IMR-90 (cell line): ENCODE measurements around the gene PTPRU. TPM values are rescaled to one million over a fixed set of nuclear protein-coding genes. Genes with fewer than 3 reads are reported as not detected.

Experiments
- ATAC-seq: fragments of 200-7000 bp; cut with Tn5 transposase; 2 replicates; pipeline ENCODE4 v1.9.1; 2020; ENCODE audit warnings: low read depth, mild to moderate bottlenecking, moderate library complexity
- BruUV-seq: library from RNA; stranded (reverse); fragments of 400-500 nt; replicated peaks from 2 replicates; lab custom pipeline; 2021; lab: Mats Ljungman, UMichigan
- CTCF ChIA-PET: fragments of 300-600 bp; formaldehyde crosslinking; extraction: SDS; loops from one replicate; lab custom pipeline; 2021; ENCODE audit warnings: antibody characterized with exemption; lab: Yijun Ruan, JAX
- POLR2A ChIA-PET: fragments of 300-600 bp; sonication (Branson Sonifier 250); formaldehyde crosslinking; loops from one replicate; lab custom pipeline; 2022; ENCODE audit warnings: antibody characterized with exemption; ENCODE audit not compliant: unreplicated experiment; lab: Charles Lee
- DNase-seq: peaks from one replicate; pipeline ENCODE4 v3.0.0; 2013
- H2AFZ ChIP-seq: replicated peaks from 2 replicates; pipeline ENCODE3; 2013; ENCODE audit warnings: low read length, mild to moderate bottlenecking; ENCODE audit not compliant: poor library complexity
- H2AK5ac ChIP-seq: 2 replicates; pipeline ENCODE4 v1.6.1; 2013; ENCODE audit warnings: low read depth, low read length, inconsistent platforms
- H2AK9ac ChIP-seq: replicated peaks from 2 replicates; pipeline ENCODE3; 2013; ENCODE audit warnings: mild to moderate bottlenecking, low read depth, low read length, moderate library complexity; ENCODE audit not compliant: poor library complexity
- H2BK120ac ChIP-seq: 2 replicates; pipeline ENCODE4 v1.6.1; 2013; ENCODE audit warnings: low read depth, low read length, inconsistent platforms
- H2BK15ac ChIP-seq: 3 replicates; pipeline ENCODE4 v1.6.1; 2013; ENCODE audit warnings: low read depth, low read length, inconsistent platforms
- H2BK20ac ChIP-seq: 2 replicates; pipeline ENCODE4 v1.6.1; 2013; ENCODE audit warnings: low read depth, mild to moderate bottlenecking, inconsistent platforms, low read length, moderate library complexity
- H2BK5ac ChIP-seq: 2 replicates; pipeline ENCODE4 v1.6.1; 2013; ENCODE audit warnings: mild to moderate bottlenecking, low read depth, low read length, inconsistent platforms; ENCODE audit not compliant: poor library complexity, severe bottlenecking
- H3K14ac ChIP-seq: replicated peaks from 2 replicates; pipeline ENCODE4 v1.6.1; 2013; ENCODE audit warnings: low read depth, low read length, inconsistent platforms
- H3K18ac ChIP-seq: 2 replicates; pipeline ENCODE4 v1.6.1; 2013; ENCODE audit warnings: low read depth, low read length, control low read depth
- H3K23ac ChIP-seq: 2 replicates; pipeline ENCODE4 v1.6.1; 2013; ENCODE audit warnings: low read depth, low read length, inconsistent platforms
- H3K27ac ChIP-seq: 2 replicates; pipeline ENCODE4 v1.5.1; 2013; ENCODE audit warnings: mild to moderate bottlenecking, control low read depth, low read length; ENCODE audit not compliant: insufficient read depth
- H3K27me3 ChIP-seq: 2 replicates; pipeline ENCODE4 v1.6.1; 2013; ENCODE audit warnings: low read length; ENCODE audit not compliant: control insufficient read depth, insufficient read depth
- H3K36me3 ChIP-seq: 2 replicates; pipeline ENCODE4 v1.6.1; 2013; ENCODE audit warnings: low read length, mixed read lengths; ENCODE audit not compliant: control insufficient read depth, insufficient read depth
- H3K4ac ChIP-seq: 2 replicates; pipeline ENCODE4 v1.6.1; 2013; ENCODE audit warnings: low read depth, low read length, inconsistent platforms
- H3K4me1 ChIP-seq: 2 replicates; pipeline ENCODE4 v1.6.1; 2013; ENCODE audit warnings: low read length, mixed read lengths; ENCODE audit not compliant: control insufficient read depth, insufficient read depth
- H3K4me2 ChIP-seq: 2 replicates; pipeline ENCODE4 v1.6.1; 2013; ENCODE audit warnings: low read depth, mild to moderate bottlenecking, control low read depth, low read length, moderate library complexity
- H3K4me3 ChIP-seq: 2 replicates; pipeline ENCODE4 v1.5.1; 2013; ENCODE audit warnings: low read depth, mild to moderate bottlenecking, control low read depth, low read length, moderate library complexity; ENCODE audit not compliant: insufficient read depth
- H3K56ac ChIP-seq: 2 replicates; pipeline ENCODE4 v1.6.1; 2013; ENCODE audit warnings: low read length, inconsistent platforms; ENCODE audit not compliant: insufficient read depth; ENCODE audit errors: extremely low read depth
- H3K79me1 ChIP-seq, 2 experiments: 2 replicates each; pipeline ENCODE4 v1.6.1; 2013; ENCODE audit warnings: low read length in 2 of 2, inconsistent platforms in 1 of 2, low read depth in 1 of 2
- H3K9ac ChIP-seq: 2 replicates; pipeline ENCODE4 v1.6.1; 2013; ENCODE audit warnings: low read depth, low read length, control low read depth
- H3K9me1 ChIP-seq: 2 replicates; pipeline ENCODE4 v1.6.1; 2013; ENCODE audit warnings: low read length, inconsistent platforms; ENCODE audit not compliant: insufficient read depth
- H3K9me3 ChIP-seq: 2 replicates; pipeline ENCODE4 v1.6.1; 2013; ENCODE audit warnings: low read length; ENCODE audit not compliant: control insufficient read depth, insufficient read depth
- H4K20me1 ChIP-seq: 2 replicates; pipeline ENCODE4 v1.6.1; 2013; ENCODE audit warnings: low read length, inconsistent platforms; ENCODE audit not compliant: insufficient read depth
- H4K5ac ChIP-seq: 2 replicates; pipeline ENCODE4 v1.6.1; 2013; ENCODE audit warnings: mild to moderate bottlenecking, low read depth, low read length, control low read depth
- H4K8ac ChIP-seq, 2 experiments: 2 replicates each; pipeline ENCODE4 v1.6.1; 2013; ENCODE audit warnings: low read depth in 2 of 2, low read length in 2 of 2, control low read depth in 1 of 2, inconsistent platforms in 1 of 2
- H4K91ac ChIP-seq: 2 replicates; pipeline ENCODE4 v1.6.1; 2013; ENCODE audit warnings: low read depth, low read length, inconsistent platforms; ENCODE audit not compliant: insufficient read depth
- ELK1 ChIP-seq: fragments of 150-350 bp; IDR thresholded peaks from 2 replicates; pipeline ENCODE4 v1.6.1; 2016; ENCODE audit warnings: low read depth, mild to moderate bottlenecking, low read length, moderate library complexity, borderline replicate concordance
- MAZ ChIP-seq: IDR thresholded peaks from 2 replicates; pipeline ENCODE4 v1.6.1; 2012; ENCODE audit warnings: low read depth, mild to moderate bottlenecking, low read length, improper control_type of control experiment, moderate library complexity, borderline replicate concordance
- RFX5 ChIP-seq: IDR thresholded peaks from 2 replicates; pipeline ENCODE4 v1.8.0; 2012; ENCODE audit warnings: low read depth, mild to moderate bottlenecking, low read length, moderate library complexity
- SMC3 ChIP-seq: fragments of 150-350 bp; IDR thresholded peaks from 2 replicates; pipeline ENCODE4 v1.6.1; 2016; ENCODE audit warnings: low read depth, mild to moderate bottlenecking, antibody characterized with exemption, low read length, moderate library complexity
- WGBS, 2 experiments: methylation state at CpG; one replicate each; pipeline versions ENCODE4 v1.1.5 to v1.1.7; 2013; ENCODE audit warnings: missing lambda C conversion rate in 2 of 2; ENCODE audit not compliant: insufficient read length in 1 of 2; ENCODE audit errors: extremely low coverage in 2 of 2; 5-methylcytosine and 5-hydroxymethylcytosine counted together
- dilution Hi-C: fragments of 300-500 bp; cut with HindIII; formaldehyde crosslinking; loops from one replicate; pipeline ENCODE4 v1.14.3; 2018; ENCODE audit warnings: low sequenced_read_pairs; ENCODE audit not compliant: unreplicated experiment
- in situ Hi-C: fragments of 300-500 bp; cut with MboI; formaldehyde crosslinking; loops from 3 replicates; pipeline ENCODE4 v1.14.3; 2019; ENCODE audit warnings: low sequenced_read_pairs, inconsistent platforms, mixed read lengths
- intact Hi-C: fragments of 100-400 bp; cut with micrococcal nuclease; formaldehyde crosslinking; loops from 2 replicates; pipeline ENCODE4 v1.10.0; 2022
- polyA plus RNA-seq, 3 experiments: library from polyadenylated mRNA; depleted of rRNA; stranded (reverse); fragments of >200 nt; gene quantifications; 2 replicates each; pipeline ENCODE4 v1.2.3, GENCODE V29; 2012; ENCODE audit warnings: low replicate concordance in 1 of 3
- total RNA-seq: library from RNA; depleted of rRNA; stranded (reverse); fragments of >200 nt; gene quantifications from 2 replicates; pipeline ENCODE4 v1.2.3, GENCODE V29; 2012
- TF ChIP-seq, protein P1 (sequence below): fragments of 150-350 bp; IDR thresholded peaks from 2 replicates; pipeline ENCODE4 v1.6.1; 2017; ENCODE audit warnings: mild to moderate bottlenecking, antibody characterized with exemption, low read length, low read depth

Gene PTPRU
- total and polyA plus RNA-seq, 2 of the 4 experiments (the other 2 are of a cell fraction): 7.0 to 10.7 TPM

- TF ChIP-seq ELK1: no peak
Measured at GRCh38 chr1:29280409-29281131, 44.2 kb downstream of the PTPRU start (continued).

DNA sequence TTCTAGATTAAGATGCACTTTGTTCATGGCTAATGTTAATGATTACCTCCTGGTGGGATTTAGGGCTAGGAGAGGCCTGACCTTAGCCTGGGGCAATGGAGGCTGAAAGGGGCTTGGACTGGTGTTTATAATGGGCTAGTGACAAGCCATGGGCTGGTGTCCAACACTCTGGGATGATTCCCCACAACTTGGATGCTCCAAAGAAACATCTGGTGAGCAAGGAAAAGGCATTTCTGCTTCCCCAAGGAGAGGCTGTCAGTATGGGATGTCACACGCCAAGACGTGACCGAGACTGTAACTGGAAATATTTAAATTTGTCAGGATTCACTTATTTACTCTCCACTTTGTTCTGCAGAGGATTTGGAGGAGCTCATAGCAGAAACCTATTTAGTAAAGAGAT, 45.2 kb downstream of the PTPRU start:
- H3K36me3 ChIP-seq: no peaks in the 10 kb centered on the region; the same call in 1 of the 2 replicates
- no peak overlapping the region for H2BK120ac ChIP-seq
- no TSS peak for BruUV-seq
- H3K27me3 ChIP-seq: no peaks in the 10 kb centered on the region
- H3K14ac ChIP-seq: no peak overlapping the region
- WGBS, 2 experiments: no CpG with 5 or more reads among the region's 3 CpGs
- no peak overlapping the region for H3K4me3 ChIP-seq
- DNase-seq: no peak
- H3K9me3 ChIP-seq: no peaks in the 10 kb centered on the region
- TF ChIP-seq MAZ (no peak), RFX5 (no peak), SMC3 (no peak)
- TF ChIP-seq, protein P1, sequence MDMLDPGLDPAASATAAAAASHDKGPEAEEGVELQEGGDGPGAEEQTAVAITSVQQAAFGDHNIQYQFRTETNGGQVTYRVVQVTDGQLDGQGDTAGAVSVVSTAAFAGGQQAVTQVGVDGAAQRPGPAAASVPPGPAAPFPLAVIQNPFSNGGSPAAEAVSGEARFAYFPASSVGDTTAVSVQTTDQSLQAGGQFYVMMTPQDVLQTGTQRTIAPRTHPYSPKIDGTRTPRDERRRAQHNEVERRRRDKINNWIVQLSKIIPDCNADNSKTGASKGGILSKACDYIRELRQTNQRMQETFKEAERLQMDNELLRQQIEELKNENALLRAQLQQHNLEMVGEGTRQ: no peak
- no peak for ATAC-seq
- no peak overlapping the region for H2AK9ac ChIP-seq
- no peak overlapping the region for H3K27ac ChIP-seq
- ChIA-PET CTCF (no interaction called here), POLR2A (no interaction called here)
- H3K79me1 ChIP-seq: no peaks in the 10 kb centered on the region; a peak in 1 of 4 replicates
- no peak overlapping the region for H2BK20ac ChIP-seq
- intact Hi-C loops: no loop called here
- H3K4ac ChIP-seq: no peak overlapping the region
- no peak overlapping the region for H2BK15ac ChIP-seq
- H3K9me1 ChIP-seq: peaks cover 8% of the 10 kb centered on the region
- H3K4me1 ChIP-seq: 0 out of 2 replicates have a peak, but pooled peaks cover 3% of the 10 kb centered on the region
- H2AFZ ChIP-seq: no peak overlapping the region
- H3K18ac ChIP-seq: no peak overlapping the region
- no peak overlapping the region for H2AK5ac ChIP-seq
- H4K20me1 ChIP-seq: no peaks in the 10 kb centered on the region
- no peak overlapping the region for H3K23ac ChIP-seq
- no peak overlapping the region for H3K9ac ChIP-seq
- no peak overlapping the region for H4K8ac ChIP-seq
- no peak overlapping the region for H3K4me2 ChIP-seq
- H3K56ac ChIP-seq: no peak overlapping the region
- H4K91ac ChIP-seq: no peak overlapping the region
- no peak overlapping the region for H4K5ac ChIP-seq
- in situ Hi-C loops: no loop called here
- H2BK5ac ChIP-seq: no peak overlapping the region
- dilution Hi-C loops: no loop called here
